Neural cell (in vitro differentiated cells): ENCODE measurements around the gene THOC1. TPM values are rescaled to one million over a fixed set of nuclear protein-coding genes. Genes with fewer than 3 reads are reported as not detected.

Experiments used
- H2AFZ ChIP-seq: fragments of 200-600, 300-800 bp; sonication (generic), shearing (Covaris generic); 2 replicates; pipeline ENCODE4 v1.6.0; 2014; ENCODE audit warnings: low read depth, mild to moderate bottlenecking, antibody characterized with exemption, low read length, moderate library complexity
- H3F3A ChIP-seq: fragments of 200-600 bp; shearing (Covaris generic); 2 replicates; pipeline ENCODE4 v1.6.1; 2016; ENCODE audit warnings: mild to moderate bottlenecking, moderate library complexity, mixed read lengths, antibody characterized with exemption, low read length; ENCODE audit not compliant: insufficient read depth, poor library complexity, severe bottlenecking
- H3K27ac ChIP-seq: fragments of 200-600, 300-800 bp; sonication (generic), shearing (Covaris generic); 2 replicates; pipeline ENCODE4 v1.5.1; 2014; ENCODE audit warnings: mild to moderate bottlenecking, low read length, moderate library complexity
- H3K27me3 ChIP-seq: fragments of 300-800, 200-600 bp; sonication (generic), shearing (Covaris generic); 2 replicates; pipeline ENCODE4 v1.6.0; 2014; ENCODE audit warnings: mild to moderate bottlenecking, low read depth, low read length, moderate library complexity; ENCODE audit not compliant: insufficient read depth
- H3K36me3 ChIP-seq: fragments of 300-800, 200-600 bp; sonication (generic), shearing (Covaris generic); 2 replicates; pipeline ENCODE4 v1.5.1; 2014; ENCODE audit warnings: mild to moderate bottlenecking, antibody characterized with exemption, low read length, moderate library complexity; ENCODE audit not compliant: insufficient read depth
- H3K4me2 ChIP-seq: fragments of 300-800, 200-600 bp; sonication (generic), shearing (Covaris generic); 2 replicates; pipeline ENCODE4 v1.6.0; 2014; ENCODE audit warnings: mild to moderate bottlenecking, low read length
- H3K4me3 ChIP-seq: fragments of 300-800, 200-600 bp; sonication (generic), shearing (Covaris generic); 2 replicates; pipeline ENCODE4 v1.5.1; 2014; ENCODE audit warnings: mild to moderate bottlenecking, low read length, moderate library complexity
- H3K79me2 ChIP-seq: fragments of 200-600 bp; shearing (Covaris generic); replicated peaks from 2 replicates; pipeline ENCODE4 v1.6.0; 2014; ENCODE audit warnings: mild to moderate bottlenecking, low read length, moderate library complexity; ENCODE audit not compliant: insufficient read depth
- H3K9ac ChIP-seq: fragments of 300-800, 200-600 bp; sonication (generic), shearing (Covaris generic); 2 replicates; pipeline ENCODE4 v1.6.1; 2016; ENCODE audit warnings: mild to moderate bottlenecking, low read length, mixed read lengths
- H3K9me2 ChIP-seq: fragments of 200-600 bp; shearing (Covaris generic); 2 replicates; pipeline ENCODE4 v1.6.1; 2016; ENCODE audit warnings: mild to moderate bottlenecking, low read length, mixed read lengths; ENCODE audit not compliant: insufficient read depth
- H3K9me3 ChIP-seq: fragments of 200-600, 300-800 bp; sonication (generic), shearing (Covaris generic); 2 replicates; pipeline ENCODE4 v1.6.1; 2016; ENCODE audit warnings: mild to moderate bottlenecking, mixed run types, low read length, moderate library complexity, mixed read lengths
- H4K20me1 ChIP-seq: fragments of 200-600 bp; shearing (Covaris generic); 2 replicates; pipeline ENCODE4 v1.6.1; 2016; ENCODE audit warnings: mild to moderate bottlenecking, mixed run types; ENCODE audit not compliant: insufficient read depth
- EP300 ChIP-seq: fragments of 450-650 bp; conservative IDR thresholded peaks from 2 replicates; pipeline ENCODE4 v1.6.1; 2014; ENCODE audit warnings: antibody characterized with exemption, mild to moderate bottlenecking, moderate library complexity; ENCODE audit not compliant: poor library complexity, severe bottlenecking
- EZH2 ChIP-seq: fragments of 200-600, 300-800 bp; shearing (Covaris generic), sonication (generic); IDR thresholded peaks from 2 replicates; pipeline ENCODE4 v1.6.1; 2014; ENCODE audit warnings: antibody characterized with exemption, low read length, borderline replicate concordance, mild to moderate bottlenecking; ENCODE audit not compliant: insufficient read depth, poor library complexity, severe bottlenecking
- MXI1 ChIP-seq: fragments of 450-650 bp; conservative IDR thresholded peaks from 2 replicates; pipeline ENCODE4 v1.6.1; 2014; ENCODE audit warnings: antibody characterized with exemption, mild to moderate bottlenecking; ENCODE audit not compliant: poor library complexity, severe bottlenecking
- POLR2AphosphoS5 ChIP-seq: IDR thresholded peaks from 2 replicates; pipeline ENCODE4 v1.6.1; 2012
- RAD21 ChIP-seq: fragments of 450-650 bp; conservative IDR thresholded peaks from 2 replicates; pipeline ENCODE4 v1.6.1; 2014; ENCODE audit warnings: antibody characterized with exemption, mild to moderate bottlenecking, moderate library complexity
- SMC3 ChIP-seq: fragments of 450-650 bp; conservative IDR thresholded peaks from 2 replicates; pipeline ENCODE4 v1.6.1; 2014; ENCODE audit warnings: antibody characterized with exemption, mild to moderate bottlenecking, moderate library complexity; ENCODE audit not compliant: poor library complexity
- TAF1 ChIP-seq: IDR thresholded peaks from 2 replicates; pipeline ENCODE4 v1.6.1; 2012; ENCODE audit warnings: low read depth
- polyA plus RNA-seq: library from polyadenylated mRNA; depleted of rRNA; stranded (reverse); fragments of >200 nt; gene quantifications from 2 replicates; pipeline ENCODE4 v1.2.3, GENCODE V29; 2014
- TF ChIP-seq, protein P1 (sequence below): IDR thresholded peaks from 2 replicates; pipeline ENCODE4 v1.6.1; 2012; ENCODE audit warnings: borderline replicate concordance
- TF ChIP-seq, protein P2 (sequence below): fragments of 450-650 bp; IDR thresholded peaks from 2 replicates; pipeline ENCODE4 v1.5.1; 2014; ENCODE audit warnings: antibody characterized with exemption, mild to moderate bottlenecking, moderate library complexity; ENCODE audit not compliant: poor library complexity, severe bottlenecking

The THOC1 gene
- polyA plus RNA-seq, 1 donor from 2014 or later, result 168 TPM

DNA sequence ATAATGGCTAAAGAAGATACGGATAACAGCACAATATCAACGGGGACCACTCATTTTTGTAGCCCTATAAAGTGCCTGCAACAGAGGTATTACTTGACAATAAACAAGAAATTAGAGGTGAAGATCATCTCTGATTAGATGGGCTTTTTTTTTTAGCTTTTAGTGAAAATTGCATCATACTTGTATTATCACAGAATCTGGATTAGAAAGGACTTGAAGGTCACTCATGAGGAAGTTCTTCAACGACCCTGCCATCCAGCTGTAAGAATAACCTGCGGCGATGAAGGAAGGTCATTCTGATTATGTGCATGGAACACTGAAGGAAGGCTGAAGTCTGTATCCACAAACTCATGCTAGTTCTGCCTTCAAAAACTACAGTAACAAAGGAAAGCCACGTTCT, 40.5 kb downstream of the THOC1 start:
- Histone ChIP-seq H2AFZ (no peak overlapping the region), H3K79me2 (no peaks in the 10 kb centered on the region), H3K9ac (no peak overlapping the region), H3K4me3 (no peak overlapping the region), H3K4me2 (no peak overlapping the region), H3K27ac (no peak overlapping the region), H3K27me3 (no peaks in the 10 kb centered on the region), H3K9me2 (no peaks in the 10 kb centered on the region), H3K36me3 (peaks cover 21% of the 10 kb centered on the region), H4K20me1 (no peaks in the 10 kb centered on the region), H3F3A (no peaks in the 10 kb centered on the region), H3K9me3 (no peaks in the 10 kb centered on the region)
- no peak for TF ChIP-seq RAD21
- TF ChIP-seq EZH2, result no peak
- TF ChIP-seq TAF1, result no peak
- TF ChIP-seq, protein P1, sequence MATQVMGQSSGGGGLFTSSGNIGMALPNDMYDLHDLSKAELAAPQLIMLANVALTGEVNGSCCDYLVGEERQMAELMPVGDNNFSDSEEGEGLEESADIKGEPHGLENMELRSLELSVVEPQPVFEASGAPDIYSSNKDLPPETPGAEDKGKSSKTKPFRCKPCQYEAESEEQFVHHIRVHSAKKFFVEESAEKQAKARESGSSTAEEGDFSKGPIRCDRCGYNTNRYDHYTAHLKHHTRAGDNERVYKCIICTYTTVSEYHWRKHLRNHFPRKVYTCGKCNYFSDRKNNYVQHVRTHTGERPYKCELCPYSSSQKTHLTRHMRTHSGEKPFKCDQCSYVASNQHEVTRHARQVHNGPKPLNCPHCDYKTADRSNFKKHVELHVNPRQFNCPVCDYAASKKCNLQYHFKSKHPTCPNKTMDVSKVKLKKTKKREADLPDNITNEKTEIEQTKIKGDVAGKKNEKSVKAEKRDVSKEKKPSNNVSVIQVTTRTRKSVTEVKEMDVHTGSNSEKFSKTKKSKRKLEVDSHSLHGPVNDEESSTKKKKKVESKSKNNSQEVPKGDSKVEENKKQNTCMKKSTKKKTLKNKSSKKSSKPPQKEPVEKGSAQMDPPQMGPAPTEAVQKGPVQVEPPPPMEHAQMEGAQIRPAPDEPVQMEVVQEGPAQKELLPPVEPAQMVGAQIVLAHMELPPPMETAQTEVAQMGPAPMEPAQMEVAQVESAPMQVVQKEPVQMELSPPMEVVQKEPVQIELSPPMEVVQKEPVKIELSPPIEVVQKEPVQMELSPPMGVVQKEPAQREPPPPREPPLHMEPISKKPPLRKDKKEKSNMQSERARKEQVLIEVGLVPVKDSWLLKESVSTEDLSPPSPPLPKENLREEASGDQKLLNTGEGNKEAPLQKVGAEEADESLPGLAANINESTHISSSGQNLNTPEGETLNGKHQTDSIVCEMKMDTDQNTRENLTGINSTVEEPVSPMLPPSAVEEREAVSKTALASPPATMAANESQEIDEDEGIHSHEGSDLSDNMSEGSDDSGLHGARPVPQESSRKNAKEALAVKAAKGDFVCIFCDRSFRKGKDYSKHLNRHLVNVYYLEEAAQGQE, result no peak
- TF ChIP-seq EP300, result no peak
- TF ChIP-seq SMC3, result no peak
- TF ChIP-seq POLR2AphosphoS5, result no peak
- TF ChIP-seq, protein P2, sequence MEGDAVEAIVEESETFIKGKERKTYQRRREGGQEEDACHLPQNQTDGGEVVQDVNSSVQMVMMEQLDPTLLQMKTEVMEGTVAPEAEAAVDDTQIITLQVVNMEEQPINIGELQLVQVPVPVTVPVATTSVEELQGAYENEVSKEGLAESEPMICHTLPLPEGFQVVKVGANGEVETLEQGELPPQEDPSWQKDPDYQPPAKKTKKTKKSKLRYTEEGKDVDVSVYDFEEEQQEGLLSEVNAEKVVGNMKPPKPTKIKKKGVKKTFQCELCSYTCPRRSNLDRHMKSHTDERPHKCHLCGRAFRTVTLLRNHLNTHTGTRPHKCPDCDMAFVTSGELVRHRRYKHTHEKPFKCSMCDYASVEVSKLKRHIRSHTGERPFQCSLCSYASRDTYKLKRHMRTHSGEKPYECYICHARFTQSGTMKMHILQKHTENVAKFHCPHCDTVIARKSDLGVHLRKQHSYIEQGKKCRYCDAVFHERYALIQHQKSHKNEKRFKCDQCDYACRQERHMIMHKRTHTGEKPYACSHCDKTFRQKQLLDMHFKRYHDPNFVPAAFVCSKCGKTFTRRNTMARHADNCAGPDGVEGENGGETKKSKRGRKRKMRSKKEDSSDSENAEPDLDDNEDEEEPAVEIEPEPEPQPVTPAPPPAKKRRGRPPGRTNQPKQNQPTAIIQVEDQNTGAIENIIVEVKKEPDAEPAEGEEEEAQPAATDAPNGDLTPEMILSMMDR, result no peak
- no peak for TF ChIP-seq MXI1

DNA sequence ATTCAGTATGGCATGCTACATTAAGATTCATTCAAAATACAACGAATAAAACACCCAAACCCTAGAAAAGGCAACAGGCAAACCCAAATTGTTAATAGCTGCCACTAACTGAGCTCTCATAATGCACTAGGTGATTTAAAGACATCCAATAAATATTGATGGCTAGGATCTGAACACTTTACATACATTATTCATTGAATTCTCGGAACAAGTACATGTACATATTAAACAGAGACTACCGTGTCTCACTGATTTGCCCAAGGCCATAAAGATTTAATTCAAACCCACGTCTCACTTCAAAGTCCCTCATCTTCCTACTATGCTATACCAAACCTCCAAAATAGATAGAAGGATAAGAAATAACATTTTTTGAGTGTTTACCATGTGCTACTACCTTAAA, 42.1 kb downstream of the THOC1 start:
- H3F3A ChIP-seq, result no peaks in the 10 kb centered on the region

More for the DNA sequence above, 42.1 kb downstream of the THOC1 start:
- Histone ChIP-seq H3K27me3 (no peaks in the 10 kb centered on the region), H3K4me2 (no peak overlapping the region), H4K20me1 (no peaks in the 10 kb centered on the region), H3K9me2 (no peaks in the 10 kb centered on the region), H3K36me3 (peaks cover 26% of the 10 kb centered on the region), H3K9me3 (no peaks in the 10 kb centered on the region), H3K27ac (no peak overlapping the region), H3K79me2 (no peaks in the 10 kb centered on the region), H3K4me3 (no peak overlapping the region), H3K9ac (no peak overlapping the region), H2AFZ (no peak overlapping the region)
- TF ChIP-seq, protein P1, result no peak
